Fibroblast of villous mesenchyme (primary cell): ENCODE data around the gene WSCD2. TPM values are rescaled to one million over a fixed set of nuclear protein-coding genes. Genes with fewer than 3 reads are reported as not detected.

Experiments
- DNase-seq: peaks from one replicate; pipeline ENCODE4 v3.0.0-alpha.2; 2010; ENCODE audit warnings: low read depth
- H3K4me3 ChIP-seq: 2 replicates; pipeline ENCODE4 v1.5.1; 2011; ENCODE audit warnings: low read depth, mild to moderate bottlenecking, low read length
- CTCF ChIP-seq: IDR thresholded peaks from 2 replicates; pipeline ENCODE4 v1.5.1; 2012; ENCODE audit warnings: low read depth, mild to moderate bottlenecking, low read length; ENCODE audit not compliant: insufficient read depth
- total RNA-seq: library from RNA; depleted of rRNA; stranded (reverse); fragments of >200 nt; gene quantifications from 2 replicates; pipeline ENCODE4 v1.2.3, GENCODE V29; 2012

Gene WSCD2
- total RNA-seq, 1 donor = not detected

GRCh38 chr12:108141600-108142130 lies 12.6 kb downstream of the WSCD2 start:
- TF ChIP-seq CTCF = no peak
- DNase-seq = no peak
- H3K4me3 ChIP-seq = no peak overlapping the region

GRCh38 chr12:108143144-108143543 lies 14.1 kb downstream of the WSCD2 start:
- TF ChIP-seq CTCF = no peak
- no peak overlapping the region for H3K4me3 ChIP-seq
- DNase-seq = no peak

- H3K4me3 ChIP-seq = no peak overlapping the region
- no peak for DNase-seq
- no peak for TF ChIP-seq CTCF
These were observed 15.0 kb downstream of the WSCD2 start for GRCh38 chr12:108144080-108144479.

GRCh38 chr12:108145011-108145410 lies 15.9 kb downstream of the WSCD2 start:
- no peak for TF ChIP-seq CTCF
- DNase-seq = no peak
- no peak overlapping the region for H3K4me3 ChIP-seq

GRCh38 chr12:108146035-108146893 lies 17.2 kb downstream of the WSCD2 start:
- no peak overlapping the region for H3K4me3 ChIP-seq
- no peak for TF ChIP-seq CTCF
- DNase-seq = no peak

- no peak for DNase-seq
- TF ChIP-seq CTCF = no peak
These were observed 18.2 kb downstream of the WSCD2 start for GRCh38 chr12:108147279-108147678.

More at GRCh38 chr12:108147279-108147678, 18.2 kb downstream of the WSCD2 start:
- no peak overlapping the region for H3K4me3 ChIP-seq
